DMS79 treated with DMSO at 0.1 percent for 48 hours (cell line): ENCODE data around the gene CAMTA1.

Experiments
- DNase-seq: peaks from one replicate; lab custom pipeline; 2025; lab: John Stamatoyannopoulos, UW

Gene CAMTA1

DNA sequence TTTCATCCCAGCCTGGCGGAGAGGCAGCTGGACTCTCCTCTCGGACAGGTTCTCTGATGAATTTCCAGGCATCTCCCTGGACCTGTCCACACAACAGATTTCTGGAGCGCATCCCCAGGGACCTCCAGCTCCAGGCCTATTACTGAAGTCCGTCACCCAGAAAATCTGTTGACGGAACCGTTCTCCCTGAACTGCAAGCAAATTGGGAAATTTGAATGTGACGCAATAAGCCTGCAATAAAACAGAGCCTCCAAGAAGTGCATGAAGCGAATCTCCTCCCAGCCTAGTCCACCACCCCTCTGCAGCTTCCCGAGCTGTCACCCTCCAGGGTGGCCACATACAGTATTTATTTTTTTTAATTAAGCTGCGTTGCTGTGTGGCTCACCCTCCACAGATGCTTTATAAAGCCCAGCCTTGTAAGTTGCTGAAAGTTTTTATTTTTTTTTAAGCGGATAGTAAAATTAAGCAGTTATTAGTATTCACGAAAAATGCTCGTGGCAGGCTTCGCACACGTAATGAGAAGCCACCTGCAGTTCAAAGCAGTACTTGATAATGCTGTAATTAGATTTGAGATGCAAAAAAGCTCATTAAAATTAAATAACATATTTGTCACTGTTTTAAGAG lies 173.3 kb downstream of the CAMTA1 start:
- DNase-seq = no peak

DNA sequence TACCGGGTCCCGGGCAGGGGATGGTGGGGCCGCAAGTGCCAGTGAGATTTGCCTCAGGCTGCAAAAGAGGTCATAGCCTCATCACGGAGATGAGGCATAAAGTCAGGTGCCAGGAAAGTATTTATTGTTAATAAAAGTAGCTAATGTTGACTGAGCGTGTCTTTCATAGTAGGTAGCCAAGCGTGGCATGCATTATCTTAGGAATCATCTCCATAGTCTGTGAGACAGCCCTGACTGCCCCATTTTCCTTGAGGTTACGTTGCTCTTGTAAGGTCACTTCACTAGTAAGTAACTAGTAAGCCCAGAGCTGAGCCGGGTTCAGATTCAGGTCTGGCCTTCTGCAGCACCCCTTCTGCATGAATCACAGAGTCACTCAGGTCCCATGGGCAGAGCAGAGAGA lies 174.2 kb downstream of the CAMTA1 start:
- no peak for DNase-seq

DNA sequence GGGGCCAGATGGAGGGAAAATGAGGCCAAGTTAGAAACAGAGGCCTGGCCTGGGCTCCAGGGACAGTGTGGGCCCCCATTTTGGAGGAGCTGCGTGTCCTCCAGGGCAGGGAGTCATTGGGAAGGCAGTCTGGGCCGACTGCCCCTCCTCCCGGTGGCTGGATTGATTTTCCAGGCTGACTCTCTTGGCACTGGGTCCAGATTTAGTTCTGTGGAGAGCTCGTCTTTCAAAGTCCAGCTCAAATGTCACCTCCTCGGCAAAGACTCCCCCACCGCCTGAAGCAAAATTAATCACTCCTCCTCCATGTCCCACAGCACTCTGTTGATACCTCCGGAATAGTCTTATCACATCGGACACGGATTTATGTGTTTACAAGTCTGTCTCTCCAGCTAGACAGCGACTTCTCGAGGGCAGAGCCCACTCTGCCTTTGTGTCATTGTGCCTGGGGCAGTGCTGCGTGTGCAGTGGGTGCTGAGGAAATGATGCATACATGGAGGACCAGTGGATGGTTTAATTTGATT lies 175.1 kb downstream of the CAMTA1 start:
- peak; percentile 74 for DNase-seq

DNA sequence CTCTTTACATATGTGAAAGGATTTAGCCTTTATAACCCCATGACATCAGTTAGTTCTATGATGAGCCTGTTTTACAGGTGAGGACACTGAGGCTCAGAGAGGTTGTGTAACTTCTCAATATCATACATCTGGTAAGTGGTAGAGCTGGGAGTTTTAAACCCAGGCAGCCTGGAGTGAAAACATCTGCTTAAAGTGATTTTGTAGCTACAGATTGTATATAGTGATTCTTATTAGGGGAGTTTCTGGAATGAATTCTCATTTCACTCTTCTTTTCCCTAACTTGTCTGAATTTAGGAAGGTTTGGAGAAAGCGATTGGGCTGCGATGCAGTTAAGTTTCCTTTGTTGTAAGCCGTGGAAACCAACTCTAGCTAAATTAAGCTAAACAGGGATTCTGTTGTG lies 175.6 kb downstream of the CAMTA1 start:
- DNase-seq = no peak

DNA sequence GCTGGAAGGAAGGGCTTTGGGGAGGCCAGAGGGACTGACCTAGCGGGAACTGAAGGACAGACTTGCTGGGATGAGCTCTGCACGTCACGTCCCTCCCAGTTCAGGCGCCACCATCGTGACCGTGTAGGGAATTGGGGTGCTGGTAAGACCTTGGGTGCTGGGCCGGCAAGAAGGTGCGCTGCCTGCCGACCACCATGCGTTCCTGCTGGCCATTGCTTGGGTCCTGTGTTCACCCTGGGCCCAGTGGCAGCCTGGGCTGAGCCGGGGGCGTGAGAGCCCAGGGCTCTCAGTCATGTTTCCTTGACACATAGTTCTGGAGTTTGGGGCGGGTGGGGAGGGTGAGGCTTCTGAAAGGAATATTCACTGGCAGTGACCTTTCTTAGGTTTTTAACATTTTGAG lies 176.0 kb downstream of the CAMTA1 start:
- no peak for DNase-seq

DNA sequence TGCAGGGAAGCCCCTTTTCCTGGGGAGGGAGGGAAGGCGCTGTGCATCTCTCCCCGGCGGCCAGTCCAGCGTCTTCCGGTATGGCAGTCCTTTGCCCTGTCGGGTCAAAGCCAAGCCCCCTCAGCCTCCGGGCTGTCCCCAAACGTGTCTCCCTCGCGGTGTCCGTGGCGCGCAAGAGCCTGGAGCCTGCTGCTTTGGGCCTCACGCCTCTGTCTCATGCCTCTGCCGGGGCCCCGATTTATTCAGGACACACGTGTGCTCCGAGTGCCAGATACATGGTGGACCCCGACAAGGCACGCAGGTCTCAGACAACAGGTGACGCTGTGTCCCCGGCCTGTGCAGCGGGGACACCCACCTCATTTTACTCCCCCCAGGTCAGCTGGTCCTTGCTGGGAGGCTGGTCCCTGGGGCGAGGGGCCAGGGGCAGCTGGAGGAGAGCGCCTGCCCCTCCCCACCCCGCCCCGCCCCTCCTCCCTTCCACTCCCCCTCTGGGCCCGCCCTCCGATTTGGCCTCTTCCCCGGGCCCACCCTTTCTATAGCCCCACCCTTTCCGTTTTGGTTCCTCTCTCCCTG lies 176.7 kb downstream of the CAMTA1 start:
- no peak for DNase-seq

DNA sequence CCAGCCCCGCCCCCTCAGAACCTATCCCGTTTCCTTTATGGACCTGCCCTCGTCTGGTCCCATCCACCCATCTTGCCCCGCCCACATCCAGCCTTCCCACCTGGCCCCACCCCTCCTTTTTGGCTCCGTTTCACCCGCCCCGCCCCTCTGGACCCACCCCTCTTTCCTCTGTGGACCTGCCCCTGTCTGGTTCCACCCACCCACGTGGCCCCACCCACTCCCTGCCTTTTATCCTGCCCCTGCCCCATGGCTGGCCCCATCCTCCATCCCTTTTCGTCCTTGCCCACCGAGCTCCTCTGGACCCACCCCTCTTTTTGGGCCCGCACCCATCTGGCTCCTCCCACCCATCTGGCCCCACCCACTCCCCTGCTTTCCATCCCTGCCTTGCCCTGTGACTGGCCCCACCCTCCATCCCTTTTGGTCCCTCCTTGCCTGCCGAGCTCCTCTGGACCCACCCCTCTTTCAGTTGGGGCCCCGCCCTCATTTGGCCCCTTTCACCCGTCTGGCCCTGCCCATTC lies 177.3 kb downstream of the CAMTA1 start:
- no peak for DNase-seq

DNA sequence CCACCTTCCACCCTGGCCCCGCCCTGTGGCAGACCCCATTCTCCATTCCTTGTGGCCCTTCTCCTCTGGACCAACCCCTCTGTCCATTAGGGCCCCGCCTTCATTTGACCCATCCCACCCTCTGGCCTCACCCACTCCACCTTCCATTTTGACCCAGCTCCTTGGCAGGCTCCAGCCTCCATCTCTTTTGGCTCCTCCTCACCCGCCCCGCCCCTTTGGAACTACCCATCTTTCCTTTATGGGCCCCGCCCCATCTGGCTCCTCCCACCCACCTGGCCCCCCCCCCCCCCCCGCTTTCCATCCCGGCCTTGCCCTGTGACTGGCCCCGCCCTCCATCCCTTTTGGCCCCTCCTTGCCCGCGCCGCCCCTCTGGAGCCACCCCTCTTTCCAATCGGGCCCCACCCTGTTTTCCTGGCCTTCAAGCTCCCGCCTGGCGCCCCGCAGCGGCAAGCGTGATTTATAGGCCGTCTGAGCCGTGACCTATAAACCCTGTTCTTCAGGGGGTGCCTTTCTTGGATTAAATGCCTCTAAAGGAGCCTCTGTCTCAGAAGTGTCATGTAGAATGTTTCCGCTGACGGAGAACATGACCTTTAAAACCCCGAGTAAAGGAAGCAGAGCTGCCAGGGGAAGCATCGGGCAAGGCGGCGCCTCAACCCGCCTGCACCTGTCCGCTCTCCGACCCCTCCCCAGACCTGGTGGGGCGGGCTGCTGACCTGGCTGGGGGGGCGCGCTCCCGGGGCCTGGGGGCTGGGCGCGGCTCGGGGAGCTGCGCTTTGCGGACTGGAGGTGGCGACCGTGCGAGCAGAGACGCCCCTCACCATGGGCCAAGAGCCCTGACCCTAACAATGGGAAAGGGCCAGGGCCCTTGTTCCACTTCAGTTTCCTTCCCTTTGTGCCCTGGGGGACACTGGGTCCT lies 178.0 kb downstream of the CAMTA1 start:
- no peak for DNase-seq

DNA sequence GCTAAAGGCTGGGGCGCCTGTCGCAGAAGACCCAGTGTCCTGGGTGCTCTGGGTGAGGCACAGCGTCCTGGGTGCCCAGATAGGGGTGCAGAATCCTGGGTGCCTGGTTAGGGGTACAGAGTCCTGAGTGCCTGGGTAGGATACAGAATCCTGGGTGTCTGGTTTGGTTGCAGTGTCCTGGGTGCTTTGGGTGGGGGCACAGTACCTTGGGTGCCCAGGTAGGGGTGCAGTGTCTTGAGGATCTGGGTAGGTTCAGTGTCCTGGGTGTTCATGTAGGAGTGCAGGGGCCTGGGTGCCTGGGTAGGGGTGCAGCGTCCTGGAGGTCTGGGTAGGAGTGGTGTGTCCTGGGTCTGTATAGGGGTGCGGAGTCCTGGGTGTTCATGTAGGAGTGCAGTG lies 178.7 kb downstream of the CAMTA1 start:
- no peak for DNase-seq

DNA sequence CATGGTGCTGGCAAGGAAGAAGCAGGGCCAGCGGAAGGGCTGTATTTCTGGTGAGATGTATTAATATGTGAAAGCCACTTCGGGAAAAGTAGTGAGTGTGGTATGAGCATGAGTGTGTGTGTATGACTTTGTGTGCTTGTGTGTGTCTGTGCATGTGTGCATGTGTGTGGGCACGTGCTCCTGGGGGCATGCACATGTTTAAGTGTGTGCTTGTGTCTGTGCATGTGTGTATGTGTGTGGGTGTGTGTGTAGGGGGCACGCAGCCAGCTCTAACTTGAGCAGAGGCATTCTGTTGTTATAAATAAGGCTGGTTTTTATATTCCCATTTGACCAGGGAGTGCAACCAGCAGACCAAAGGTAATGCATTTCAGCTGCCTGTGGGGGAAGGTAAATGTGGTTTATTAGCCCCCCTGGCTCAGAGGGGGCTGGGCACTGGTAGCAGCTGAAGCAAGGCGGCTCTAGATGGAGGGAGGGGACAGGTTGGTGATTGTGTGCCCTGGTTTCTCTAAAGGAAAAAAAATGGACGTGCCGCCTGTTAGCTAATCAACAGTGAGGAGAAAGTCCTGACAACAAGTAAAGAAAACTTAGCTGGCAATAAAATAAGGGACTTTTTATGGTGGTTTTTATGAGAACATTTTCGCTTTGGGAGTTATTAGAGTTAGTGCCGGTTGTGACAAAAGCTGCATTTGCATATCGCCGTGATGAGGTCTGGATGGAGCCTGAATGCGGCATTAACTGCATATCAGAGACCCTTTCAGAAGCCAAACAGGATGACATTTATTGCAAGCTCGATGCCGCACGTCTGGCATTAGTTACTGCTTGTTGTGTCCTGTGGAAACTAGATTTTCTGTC lies 180.1 kb downstream of the CAMTA1 start:
- DNase-seq = no peak

DNA sequence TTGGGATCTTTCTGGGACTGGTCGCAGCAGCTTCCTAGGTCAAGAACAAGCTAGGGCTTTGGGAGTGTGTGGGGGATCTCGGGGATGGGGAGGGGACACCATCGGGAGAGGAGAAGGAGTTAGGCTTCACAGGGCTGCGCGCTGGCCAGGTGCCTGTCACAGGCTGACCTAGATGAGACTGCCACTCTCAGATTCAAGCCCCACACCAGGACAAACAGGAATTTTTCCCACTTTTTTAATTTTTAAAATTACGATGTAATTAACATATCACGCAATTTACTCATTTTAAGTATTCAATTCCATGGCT lies 180.6 kb downstream of the CAMTA1 start:
- DNase-seq = no peak

DNA sequence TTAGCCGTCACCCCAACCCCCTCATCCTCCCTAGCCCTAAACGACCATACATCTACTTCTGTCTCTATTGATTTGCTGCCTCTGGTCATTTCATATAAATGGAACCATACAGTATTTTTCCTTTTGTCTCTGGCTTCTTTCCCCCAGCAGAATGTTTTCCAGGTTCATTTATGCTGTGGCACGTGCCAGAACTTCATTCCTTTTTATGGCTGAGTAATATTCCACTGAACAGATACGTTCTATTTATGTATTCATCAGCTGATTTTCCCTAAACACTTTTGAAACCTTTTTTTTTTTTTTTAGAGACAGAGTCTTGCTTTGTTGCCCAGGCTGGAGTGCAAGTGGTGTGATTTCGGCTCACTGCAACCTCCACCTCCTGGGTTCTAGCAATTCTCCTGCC lies 181.1 kb downstream of the CAMTA1 start:
- no peak for DNase-seq

DNA sequence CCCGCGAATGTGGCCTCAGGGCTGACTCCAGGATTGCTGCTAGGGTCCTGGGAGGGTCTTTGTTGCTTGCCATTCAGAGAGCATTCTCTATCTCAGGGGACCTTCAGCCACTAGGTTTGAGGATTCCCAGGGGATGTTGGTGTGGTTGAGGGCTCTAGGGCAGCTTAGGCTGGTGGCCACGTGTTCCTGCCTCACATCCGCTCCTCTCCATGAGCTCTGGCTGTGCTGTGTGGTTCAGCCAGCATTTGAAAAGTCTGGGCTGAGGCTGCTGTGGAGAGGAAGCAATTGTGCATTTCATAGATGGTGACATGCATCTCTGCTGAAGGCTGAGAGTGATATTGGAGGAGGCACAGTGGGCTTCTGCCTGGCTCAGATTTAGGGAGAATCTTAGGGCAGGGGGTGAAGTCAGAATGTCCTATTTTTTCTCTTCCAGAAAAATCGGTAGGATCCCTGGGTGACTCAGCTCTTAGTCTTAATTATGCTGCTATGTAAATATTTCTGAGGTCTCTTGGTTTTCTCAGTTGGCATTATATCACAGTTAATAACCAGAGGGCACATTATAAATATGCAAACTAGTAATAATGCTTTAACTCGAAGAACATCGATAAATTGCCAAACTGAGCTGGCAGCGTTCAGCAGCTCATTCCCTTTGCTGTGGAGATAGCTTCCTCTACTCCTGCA lies 182.3 kb downstream of the CAMTA1 start:
- DNase-seq = no peak

DNA sequence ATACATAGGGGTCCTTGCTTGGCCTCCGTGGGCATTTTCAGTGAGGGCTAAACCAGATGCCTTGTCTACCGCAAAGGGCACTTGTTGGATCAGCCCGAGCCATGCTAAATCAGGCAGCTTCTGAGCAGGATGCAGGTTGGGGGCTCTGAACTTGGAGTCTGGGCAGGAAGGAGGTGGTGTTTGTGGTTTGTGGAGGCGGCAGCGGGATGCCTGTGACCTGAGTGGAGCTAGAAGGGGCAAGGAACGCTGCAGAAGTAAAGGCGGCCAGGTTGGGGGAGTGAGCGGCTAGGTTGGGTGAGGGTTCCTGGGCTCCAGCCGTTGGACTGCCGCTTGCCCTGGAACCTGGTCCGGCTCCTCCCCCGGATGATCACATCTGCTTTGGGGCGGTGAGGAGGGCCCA lies 183.9 kb downstream of the CAMTA1 start:
- no peak for DNase-seq

DNA sequence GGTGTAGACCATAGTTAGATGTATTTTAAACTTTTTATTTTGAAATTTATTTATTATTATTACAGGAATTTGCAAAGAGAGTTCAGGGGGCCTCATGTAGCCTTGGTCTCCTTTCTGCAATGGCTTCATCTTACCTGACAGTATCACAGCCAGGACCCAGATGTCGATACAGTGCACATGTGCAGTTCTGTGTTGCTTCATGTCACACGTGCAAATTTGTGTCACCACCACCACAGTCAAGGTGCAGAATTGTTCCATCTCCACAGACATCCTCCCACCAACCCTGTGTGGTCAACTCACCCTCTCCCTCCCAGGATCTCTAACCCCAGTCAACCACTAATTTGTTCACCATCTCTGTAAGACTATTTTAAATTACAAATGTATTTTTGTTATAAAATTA lies 184.5 kb downstream of the CAMTA1 start:
- no peak for DNase-seq

DNA sequence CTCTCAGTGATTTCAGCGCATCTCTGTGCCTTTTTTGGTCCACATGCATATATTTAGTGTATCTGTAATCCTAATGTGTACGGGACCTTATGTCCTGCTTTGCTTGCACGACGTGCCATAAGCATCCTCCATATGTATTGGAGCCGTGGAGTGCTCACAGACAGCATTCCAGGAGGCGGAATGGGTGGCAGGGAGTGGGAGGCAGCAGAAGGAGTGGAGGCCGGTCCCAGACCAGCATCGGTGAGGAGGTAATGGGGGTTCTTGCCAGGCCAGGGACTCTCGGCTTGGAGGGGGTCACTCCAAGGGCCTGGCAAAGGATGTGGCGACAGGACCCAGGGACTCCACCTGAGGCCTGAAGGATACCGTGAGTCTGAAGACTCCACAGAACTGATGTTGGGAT lies 185.0 kb downstream of the CAMTA1 start:
- no peak for DNase-seq

DNA sequence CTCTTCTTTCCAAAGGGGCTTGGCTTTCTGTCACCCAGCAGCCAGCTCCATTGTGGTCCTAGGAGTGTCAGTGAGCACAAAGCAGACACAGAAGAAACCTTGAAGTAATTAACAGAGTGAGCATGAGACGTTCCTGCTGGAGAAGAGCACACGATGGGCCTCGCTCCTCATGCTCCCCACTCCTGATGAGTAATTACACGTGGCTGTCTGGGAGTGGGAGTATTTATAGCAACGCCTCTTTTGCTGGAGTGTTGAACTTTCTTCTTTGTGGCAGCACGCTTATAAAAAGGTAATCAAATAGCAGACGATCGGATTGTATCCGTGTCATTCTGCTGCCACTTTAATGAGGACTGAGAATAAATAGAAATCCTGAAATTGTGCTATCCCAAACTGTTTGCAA lies 185.8 kb downstream of the CAMTA1 start:
- DNase-seq = no peak

DNA sequence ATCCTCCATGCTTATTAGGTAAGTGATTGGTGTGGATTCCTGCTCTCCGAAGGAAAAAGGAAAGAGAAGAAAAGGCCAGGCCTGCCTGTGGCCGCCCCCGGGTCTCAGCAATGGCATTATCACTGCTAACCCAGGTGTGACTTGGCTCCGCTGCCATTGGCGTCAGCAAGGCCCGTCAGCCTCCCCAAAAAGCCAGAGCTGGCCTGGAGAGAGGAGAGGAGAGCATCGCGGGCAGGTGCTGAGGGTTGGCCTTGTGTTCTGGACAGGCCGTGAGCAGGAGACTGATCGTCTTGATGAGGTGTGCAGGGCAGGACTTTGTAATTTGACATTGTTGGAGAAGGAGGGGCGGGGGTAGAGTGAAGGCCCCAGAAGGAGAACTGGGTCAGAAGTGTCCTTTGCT lies 186.4 kb downstream of the CAMTA1 start:
- DNase-seq = no peak

DNA sequence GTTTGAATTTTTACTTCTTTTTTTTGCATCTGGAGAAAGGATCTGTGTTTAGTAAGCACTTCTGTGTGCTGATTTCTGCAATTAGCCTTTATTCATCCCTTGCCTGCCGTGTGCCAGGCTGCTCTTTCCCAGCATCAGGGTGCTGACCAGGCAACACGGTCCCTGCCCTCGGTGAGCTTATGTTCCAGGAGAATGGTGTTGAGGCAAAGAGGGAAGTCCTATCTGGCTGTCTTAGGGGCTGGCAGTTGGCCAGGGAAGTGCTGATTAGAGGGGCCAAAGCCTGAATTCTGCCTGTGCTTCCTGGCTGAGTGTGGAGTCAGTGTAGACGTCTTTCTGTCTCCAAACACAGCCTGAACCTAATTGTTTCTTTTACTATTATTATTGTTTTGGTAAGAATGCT lies 187.1 kb downstream of the CAMTA1 start:
- DNase-seq = no peak

DNA sequence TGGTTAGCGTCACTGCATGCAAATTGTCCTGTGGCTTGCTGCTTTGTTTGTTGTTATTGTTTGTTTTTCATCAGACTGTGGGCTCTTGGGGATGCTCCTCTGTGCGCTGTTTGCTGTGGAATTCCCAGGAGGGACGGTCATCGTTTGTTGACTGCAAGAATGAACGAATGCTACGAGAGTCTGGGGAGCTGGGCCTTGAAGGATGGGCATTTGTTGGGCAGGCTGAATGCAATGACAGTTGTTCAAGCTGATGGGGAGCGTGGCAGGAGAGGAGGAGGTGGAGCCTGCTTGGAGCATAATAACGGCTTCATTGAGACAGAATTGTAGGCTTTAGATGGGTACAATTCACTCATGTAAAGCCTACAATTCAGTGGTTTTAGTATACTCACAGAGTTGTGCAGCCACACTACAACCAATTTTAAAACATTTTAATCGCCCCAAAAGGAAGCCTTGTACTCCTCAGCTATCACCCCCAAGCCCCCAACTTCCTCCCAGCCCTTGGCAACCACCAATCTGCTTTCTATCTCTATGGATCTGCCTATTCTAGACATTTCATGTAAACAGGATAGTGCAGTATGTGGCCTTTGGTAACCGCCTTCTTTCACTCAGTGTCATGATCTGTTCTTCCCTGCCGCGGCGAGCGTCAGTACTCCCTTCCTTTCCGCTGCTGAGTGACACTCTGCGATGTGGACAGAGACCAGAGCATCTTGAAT lies 190.2 kb downstream of the CAMTA1 start:
- no peak for DNase-seq

DNA sequence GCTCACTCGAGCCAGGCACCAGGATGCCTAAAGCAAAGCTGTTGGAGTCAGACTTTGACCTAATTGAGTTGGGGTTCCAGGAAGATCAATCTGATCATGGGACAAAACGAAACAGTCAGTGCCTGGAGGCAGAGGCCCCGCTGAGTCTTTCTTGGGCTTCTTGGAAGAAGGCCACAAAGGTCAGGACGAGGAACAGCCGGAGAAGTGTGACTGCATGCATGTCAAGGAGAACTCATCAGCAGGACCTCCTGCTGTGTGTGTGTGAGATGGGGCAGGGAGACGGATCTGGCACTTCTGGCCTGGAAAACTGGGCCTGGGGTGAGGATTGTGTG lies 190.8 kb downstream of the CAMTA1 start:
- DNase-seq = no peak
